Activated CD8-positive, alpha-beta memory T cell treated with anti-CD3 and anti-CD28 coated beads, Interleukin-2, amount 50 U/mL, for 4 hours (primary cell): ENCODE measurements around the gene BARD1.
"Not testable (repeated sequence)": the region's sequence is repeated elsewhere in the genome, so short reads cannot be mapped to it uniquely, and the experiment has no call there.

Experiments
- DNase-seq: peaks from one replicate; pipeline ENCODE4 v3.0.0-alpha.2; 2020

BARD1 gene

GRCh38 chr2:214808981-214809750, at the start of gene BARD1:
Gene BARD1, minus strand, starts transcription at chr2:214809683. Its CDS starts 114 bp downstream, at chr2:214809569.
- peak; percentile 54 for DNase-seq

- no peak for DNase-seq
These were observed 46.7 kb upstream of the BARD1 start for GRCh38 chr2:214856137-214856536.

DNA sequence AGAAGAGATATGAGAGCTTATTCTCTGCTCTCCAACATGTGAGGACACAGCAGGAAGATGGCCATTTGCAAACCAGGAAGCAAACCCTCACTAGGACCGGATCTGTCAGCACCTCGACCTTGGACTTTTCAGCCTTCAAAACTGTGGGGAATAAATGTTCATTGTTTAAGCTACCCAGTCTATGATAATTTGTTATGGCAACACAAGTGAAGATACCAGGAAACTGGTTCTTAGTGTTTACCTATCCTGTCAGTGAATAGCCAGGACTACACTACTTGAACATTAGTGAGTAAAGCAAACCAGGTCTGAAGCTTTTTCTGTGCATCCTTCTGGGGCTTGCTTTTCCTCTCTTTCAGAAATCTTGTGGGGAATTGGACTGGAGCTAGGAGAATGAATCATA, 44.4 kb upstream of the BARD1 start:
- DNase-seq: no peak

- no peak for DNase-seq
These were observed 34.3 kb upstream of the BARD1 start for GRCh38 chr2:214843823-214844222.

GRCh38 chr2:214839464-214839863, 30.0 kb upstream of the BARD1 start:
- DNase-seq: no peak

DNA sequence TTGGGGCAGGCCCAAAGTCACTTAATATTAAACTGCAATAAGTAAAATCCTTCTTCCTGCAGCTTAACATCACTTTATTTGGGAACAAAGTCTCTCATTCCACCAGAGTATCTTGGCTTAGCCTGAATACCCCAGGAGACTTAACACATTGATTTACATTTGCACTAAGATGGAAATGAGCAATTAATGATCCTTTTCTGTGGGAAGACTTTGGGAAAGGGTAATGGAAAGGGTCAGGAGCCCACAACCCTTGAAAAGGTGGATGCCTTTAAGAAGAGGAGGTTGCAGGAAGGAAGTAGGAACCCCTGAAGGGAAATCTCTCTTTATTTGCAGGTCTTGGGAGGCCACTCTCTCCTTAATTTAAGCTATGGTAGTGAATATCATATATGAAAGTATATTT, 28.0 kb upstream of the BARD1 start:
- DNase-seq: no peak

DNA sequence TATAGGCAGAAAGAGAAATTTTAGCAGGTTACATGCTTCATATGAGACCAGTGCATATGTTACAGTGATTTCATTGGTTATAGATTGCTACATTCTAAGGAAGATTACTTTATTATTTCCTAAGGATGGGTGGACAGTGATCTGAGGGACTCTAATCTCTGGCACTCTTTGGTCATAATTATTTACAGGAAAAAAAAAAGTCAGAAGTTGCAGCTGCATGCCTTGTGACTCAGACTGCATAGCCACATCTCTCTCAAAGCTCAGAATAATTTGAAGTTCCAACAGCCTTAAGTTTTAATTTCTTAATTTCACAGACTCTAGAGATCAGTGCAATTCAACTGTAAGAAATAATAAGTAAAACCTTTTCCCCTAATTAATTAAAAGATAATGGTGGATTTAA, 27.1 kb upstream of the BARD1 start:
- DNase-seq: no peak

DNA sequence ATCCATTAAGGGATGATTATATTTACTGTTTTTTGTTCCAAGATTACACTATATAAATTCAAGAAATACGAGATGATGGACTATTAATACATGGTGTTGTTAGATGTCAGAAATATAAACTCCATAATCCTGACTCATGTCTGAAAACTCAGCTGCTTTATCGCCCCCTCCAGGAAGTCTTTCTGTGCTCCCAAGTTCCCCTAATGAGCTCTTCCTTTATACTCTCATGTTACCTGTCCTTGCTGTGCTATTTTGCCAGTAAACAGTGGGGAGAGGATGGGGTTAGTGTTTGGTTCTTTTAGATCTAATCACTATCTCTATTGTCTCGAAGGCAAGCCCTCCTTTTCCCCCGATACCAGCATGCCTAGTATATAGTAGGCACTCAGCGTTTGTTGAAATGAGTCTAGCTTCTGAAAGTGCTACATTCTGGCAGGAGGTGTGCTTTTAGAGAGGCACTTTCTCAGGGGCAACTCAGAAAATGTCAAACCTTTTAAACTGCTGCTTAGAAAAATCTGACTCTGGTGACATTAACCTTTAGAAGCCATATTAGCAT, 21.4 kb upstream of the BARD1 start:
- no peak for DNase-seq

DNA sequence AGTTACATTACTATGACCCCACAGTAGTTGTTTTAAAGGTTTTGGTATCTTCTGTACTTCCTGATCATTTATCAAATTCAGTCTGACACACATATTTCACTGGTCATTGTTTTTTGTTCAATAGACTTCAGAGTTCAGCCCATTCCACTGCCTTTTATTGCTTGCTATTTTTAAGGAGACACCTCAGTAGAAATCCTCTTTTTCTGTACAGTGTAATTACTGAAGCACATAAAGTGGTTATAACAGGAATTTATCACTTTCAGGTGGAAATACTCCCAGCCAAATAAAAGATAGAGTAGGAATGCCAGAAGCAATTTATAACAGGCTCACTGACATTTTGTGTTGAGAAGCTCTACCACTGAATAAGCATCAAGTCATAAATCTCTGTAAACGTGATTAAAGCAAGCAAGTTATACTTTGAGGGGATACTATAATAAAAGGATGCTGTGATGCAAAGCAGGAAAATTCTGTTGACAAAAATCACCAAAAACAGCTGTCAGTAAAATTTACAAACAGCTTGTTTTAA, 6.6 kb upstream of the BARD1 start:
- DNase-seq: no peak

DNA sequence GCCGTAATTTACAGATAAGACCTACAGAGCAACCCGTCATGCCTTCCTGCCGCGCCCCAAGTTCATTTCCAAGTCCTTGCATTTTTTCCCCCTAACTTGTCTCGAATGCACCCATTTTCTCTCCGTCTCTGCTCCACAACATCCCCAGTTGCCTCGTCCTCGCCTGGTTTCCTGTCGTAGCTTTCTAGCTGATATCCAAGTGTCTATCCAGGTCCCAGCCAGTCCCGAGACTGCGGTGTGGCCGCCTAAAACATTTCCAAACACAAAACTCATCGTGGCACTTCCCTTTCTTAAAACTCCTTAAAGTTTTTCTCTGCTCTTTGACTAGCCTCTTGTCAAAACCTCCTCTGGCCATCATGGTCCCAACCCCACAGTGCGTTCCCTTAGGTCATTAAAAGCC, 1.2 kb upstream of the BARD1 start:
- DNase-seq: no peak

GRCh38 chr2:214809751-214810564, 475 bp upstream of the BARD1 start:
- peak; percentile 99 for DNase-seq

GRCh38 chr2:214807653-214808052, 1.8 kb downstream of the BARD1 start:
- no peak for DNase-seq

- DNase-seq: no peak
These were observed 7.6 kb downstream of the BARD1 start for GRCh38 chr2:214801768-214802397.

DNA sequence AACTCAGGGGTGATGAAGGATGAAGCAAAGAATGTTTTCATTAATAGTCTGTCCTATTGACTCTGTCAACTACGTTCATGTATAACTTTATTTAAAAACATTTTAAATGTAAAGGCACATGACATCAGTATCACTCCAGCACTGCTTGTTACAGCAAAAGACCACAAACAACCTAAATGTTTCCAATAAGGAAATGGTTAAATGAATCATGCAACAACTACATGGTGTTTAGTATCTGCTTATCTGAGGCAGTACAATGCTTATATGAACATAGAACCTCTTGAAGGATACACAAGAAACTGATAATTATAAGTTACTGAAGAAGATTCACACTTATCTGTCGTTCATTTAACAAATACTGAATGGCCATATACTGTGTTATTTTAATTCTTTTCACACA, 8.4 kb downstream of the BARD1 start:
- DNase-seq: no peak

GRCh38 chr2:214800180-214800579, 9.3 kb downstream of the BARD1 start:
- DNase-seq: no peak

DNA sequence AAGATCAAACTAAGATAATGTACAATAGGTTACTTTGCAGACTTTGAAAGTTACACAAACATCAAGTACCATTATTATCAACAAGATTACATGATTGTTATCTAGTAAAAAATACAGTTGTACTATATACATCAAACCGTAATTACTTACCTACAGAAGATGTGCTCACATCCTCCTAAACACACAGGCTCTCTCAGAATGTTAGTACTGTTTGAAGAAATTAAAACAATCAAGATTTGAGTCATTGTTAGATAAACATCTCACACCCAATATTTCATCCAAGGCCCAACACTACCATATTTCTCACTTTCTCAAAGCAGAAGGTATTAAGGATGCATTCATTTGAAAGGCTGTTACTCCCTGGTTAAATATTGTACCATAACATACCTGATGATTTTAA, 12.6 kb downstream of the BARD1 start:
- no peak for DNase-seq

- not testable (repeated sequence) for DNase-seq
These were observed 26.3 kb downstream of the BARD1 start for GRCh38 chr2:214783181-214783580.

GRCh38 chr2:214782671-214783070, 26.8 kb downstream of the BARD1 start:
- no peak for DNase-seq

GRCh38 chr2:214781226-214781625, 28.3 kb downstream of the BARD1 start:
- no peak for DNase-seq

- DNase-seq: no peak
These were observed 33.5 kb downstream of the BARD1 start for GRCh38 chr2:214775971-214776370.

DNA sequence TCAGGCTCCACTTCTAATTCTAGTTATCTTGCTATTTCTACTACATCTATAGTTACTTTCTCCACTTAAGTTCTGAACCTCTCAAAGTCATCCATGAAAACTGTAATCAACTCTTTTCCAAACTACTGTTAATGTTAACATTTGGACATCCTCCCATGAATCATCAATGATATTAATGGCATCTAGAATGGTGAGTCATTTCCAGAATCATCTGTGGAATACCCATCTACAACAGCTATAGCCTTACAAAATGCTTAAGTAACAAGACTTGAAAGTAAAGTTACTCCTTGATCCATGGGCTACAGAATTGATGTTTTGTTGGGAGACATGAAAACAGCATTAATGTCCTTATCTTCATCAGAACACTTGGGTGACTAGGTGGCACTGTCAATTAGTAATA, 35.4 kb downstream of the BARD1 start:
- no peak for DNase-seq

GRCh38 chr2:214772443-214773015, 37.0 kb downstream of the BARD1 start:
- no peak for DNase-seq

DNA sequence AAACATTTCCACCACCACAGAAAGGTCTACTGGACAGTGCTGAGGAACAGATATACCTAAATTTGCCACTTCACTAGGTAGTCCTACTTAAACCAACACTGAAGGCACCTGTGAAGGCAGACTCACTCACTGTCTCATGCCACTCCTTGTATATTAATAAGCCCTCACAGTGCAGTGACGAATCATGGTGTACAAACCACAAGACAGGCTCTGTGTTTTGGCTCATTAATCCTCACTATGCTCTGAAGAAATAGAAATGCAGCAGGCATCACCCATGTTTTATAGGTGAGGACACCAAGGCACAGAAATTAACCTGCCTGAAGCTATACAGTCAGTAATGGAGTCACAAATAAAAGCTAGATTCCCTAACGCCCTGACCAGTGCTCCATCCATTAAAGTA, 44.3 kb downstream of the BARD1 start:
- no peak for DNase-seq
